ENCODE results near the gene DENND11.
A peak's percentile ranks its signal among the peaks of the same experiment; 100 is the strongest.

The DENND11 gene
- total RNA-seq = 99.8 to 136 reads per million in 2 donors

DNA sequence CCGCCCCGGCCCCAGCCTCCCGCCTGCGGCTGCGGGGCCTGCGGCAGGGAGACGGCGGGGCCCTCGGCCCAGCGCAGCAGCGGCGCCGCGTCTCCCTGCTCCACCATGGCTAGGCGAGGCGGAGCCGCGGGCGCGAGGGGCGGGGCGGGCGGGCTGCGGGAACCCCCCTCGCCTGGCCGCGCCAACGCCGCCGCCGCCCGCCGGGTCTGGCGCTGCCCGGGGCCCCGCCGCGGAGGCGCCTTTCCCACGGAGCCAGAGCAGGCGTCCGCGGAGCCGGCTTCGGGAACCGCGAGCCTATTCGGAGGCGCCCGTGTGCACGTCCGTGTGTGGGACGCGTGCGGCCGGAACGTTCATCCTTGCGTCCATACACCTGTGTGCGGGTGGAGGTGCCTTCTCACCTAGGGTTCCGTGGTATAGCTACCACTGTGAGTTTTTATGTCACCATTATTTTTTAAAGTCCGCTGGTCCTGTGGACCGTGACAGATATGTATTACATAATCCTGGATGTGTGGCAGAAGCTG, at the start of gene DENND11:
Gene DENND11, minus strand, starts transcription at position 120 of the 521 bp plus-strand sequence. Its CDS starts 13 bp downstream, at position 107.
- peak; percentile 32 to 67 (median 50) for DNase-seq

GRCh38 chr7:141748396-141748795, 46.4 kb upstream of the DENND11 start:
- no peak for DNase-seq

GRCh38 chr7:141744131-141744530, 42.2 kb upstream of the DENND11 start:
- DNase-seq = no peak

DNA sequence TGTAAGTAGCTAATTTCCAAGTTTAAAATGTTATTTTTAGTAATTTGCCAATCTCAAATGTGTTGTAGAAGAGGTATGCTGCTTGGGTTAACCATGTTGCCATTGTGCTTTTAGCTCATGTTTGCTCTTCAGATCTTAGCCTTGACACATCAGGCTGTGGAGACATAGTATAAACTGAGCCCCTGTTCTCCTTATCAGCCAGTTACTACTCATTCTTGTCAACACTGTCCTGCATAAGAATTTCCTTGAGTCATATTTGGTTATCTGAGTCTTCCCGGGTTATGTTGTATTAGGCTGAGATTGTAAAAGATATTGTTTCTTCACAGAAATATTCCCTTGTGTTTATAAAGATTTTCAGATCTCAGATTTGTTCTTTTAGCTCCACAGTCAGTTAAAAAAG, 40.3 kb upstream of the DENND11 start:
- DNase-seq = no peak

DNA sequence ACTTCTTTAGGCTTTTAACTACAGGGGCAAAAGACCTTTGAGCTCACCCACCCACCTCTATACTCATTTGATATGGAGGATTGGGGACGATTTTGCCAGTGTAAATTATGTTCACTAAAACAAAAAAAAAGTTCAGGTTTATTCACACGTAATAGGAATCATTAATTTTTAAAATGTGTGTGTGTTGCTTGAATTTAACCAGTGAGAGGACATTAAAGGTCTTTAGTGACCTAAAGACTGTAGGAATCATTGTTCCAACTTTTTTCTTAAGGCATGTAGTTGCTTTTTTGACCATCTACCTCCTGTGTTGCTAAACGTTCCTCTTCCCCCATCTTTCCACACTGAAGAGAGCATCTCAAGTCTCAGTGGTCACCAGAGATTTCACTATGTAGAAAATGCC, 37.3 kb upstream of the DENND11 start:
- no peak for DNase-seq

GRCh38 chr7:141738592-141739013, 36.6 kb upstream of the DENND11 start:
- DNase-seq = no peak

DNA sequence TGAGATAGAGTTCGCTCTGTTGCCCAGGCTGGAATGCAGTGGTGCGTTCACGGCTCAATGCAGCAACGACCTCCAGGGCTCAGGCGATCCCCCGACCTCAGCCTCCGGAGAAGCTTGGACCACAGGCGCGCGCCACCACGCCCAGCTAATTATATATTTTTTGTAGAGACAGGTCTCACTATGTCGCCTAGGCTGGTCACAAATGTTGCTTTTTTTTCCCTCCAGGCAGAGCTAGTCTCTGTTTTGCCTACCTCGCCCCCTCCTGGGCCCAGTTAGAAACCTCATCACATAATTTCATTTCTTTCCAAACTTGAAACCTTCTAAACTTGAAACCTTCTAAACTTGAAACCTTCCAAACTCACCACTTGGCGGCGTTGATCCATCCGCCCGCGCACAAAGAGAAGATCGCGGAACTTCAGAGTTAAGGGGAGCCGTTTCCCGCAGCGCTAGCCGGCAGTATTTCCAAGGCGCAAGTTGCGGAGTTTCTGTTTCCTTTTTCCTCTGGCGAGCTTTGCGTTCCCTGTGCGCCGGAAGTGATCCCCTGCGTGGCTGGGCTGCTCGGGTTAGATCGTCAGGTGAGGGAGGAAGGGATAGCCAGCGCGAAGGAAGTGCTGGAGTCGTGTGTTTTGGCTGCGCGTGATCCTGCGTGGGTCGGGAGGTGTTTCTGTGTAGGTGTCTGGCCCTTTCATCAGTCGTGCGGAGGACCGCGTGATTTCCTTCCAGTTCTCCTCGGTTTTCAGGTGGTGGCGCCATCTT, 36.0 kb upstream of the DENND11 start, which contains the start of gene SSBP1:
Gene SSBP1, plus strand, starts transcription at position 523 of the 756 bp plus-strand sequence. CDS start 809 bp downstream, outside the sequence.
- DNase-seq = peak; percentile 65 to 99 (median 88)

DNA sequence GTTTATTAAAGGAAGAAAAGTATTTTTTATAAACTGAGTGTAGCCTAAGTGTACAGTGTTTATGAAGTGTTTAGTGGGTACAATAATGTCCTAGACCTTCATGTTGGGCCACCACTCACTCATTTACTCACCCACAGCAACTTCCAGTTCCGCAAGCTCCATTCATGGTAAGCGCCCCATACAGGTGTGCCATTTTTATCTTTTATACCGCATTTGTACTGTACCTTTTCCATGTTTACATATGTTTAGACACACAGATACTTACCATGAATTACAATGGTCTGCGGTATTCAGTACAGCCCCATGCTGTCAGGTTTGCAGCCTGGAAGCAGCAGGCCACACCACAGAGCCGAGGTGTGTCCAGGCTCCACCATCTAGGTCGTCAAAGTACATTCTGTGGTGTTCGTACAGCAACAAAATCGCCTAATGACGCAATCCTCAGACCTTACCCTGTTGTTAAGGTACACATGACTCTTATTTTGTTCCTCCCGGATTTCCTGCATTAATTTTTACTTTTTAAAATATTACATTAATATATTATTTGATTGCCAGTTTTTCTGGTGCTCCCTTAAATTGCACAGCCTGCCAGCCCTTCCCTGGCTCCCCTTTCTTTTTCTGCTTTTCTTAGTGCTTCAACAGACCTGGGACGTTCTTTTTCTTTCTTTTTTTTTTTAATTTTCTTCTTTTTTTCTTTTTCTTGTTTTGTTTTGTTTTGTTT, 35.3 kb upstream of the DENND11 start:
- peak in 3 of 5 experiments; percentile 5 to 48 (median 45) for DNase-seq

DNA sequence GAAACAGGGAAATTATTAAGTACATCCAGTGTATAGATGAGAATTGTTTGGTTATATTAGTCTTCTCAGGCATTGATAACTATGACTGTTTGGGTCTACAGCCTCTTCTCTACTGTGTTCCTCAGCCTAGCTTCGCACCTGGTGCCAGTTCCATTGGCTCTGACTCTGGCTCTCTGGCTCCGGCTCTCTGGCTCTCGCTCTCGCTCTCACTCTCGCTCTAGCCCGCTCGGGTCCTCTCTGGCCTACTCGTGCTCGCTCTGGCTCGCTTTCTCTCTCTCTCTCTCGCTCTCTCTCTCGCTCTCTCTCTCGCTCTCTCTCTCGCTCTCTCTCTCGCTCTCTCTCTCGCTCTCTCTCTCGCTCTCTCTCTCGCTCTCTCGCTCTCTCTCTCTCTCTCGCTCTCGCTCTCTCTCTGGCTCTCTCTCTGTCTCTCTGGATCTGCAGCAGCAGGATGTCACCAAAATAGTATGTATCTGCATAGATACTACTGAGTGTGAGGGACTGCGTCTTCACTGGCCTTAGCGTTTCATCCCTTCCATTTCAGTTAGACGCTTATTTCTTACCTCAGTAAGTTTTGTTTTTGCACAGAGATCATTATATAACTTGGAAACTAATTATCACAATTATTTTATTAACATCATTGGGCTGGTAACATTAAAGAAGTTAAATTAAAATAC, 29.6 kb upstream of the DENND11 start:
- no peak for DNase-seq

GRCh38 chr7:141729020-141729419, 27.1 kb upstream of the DENND11 start:
- DNase-seq = no peak

DNA sequence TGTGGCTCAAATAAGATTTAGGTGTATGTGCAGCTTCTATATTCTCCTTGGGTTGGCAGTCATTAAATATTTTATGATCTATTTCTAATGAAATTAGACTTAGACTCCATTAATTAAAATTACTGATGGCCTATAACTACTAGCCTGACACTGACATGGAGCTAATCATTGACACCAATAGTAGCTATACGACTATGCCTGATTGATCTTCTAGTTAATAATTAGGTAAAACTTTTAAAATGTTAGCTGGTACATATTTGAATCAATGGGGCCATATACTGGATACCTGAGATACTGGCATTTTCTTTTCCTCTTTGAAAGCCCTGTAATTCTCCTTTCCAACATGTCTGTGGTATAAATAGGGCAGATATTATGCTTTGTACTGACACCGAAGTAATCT, 20.6 kb upstream of the DENND11 start:
- no peak for DNase-seq

GRCh38 chr7:141717450-141717849, 15.5 kb upstream of the DENND11 start:
- no peak for DNase-seq

GRCh38 chr7:141715794-141716689, 14.1 kb upstream of the DENND11 start:
- DNase-seq = no peak

DNA sequence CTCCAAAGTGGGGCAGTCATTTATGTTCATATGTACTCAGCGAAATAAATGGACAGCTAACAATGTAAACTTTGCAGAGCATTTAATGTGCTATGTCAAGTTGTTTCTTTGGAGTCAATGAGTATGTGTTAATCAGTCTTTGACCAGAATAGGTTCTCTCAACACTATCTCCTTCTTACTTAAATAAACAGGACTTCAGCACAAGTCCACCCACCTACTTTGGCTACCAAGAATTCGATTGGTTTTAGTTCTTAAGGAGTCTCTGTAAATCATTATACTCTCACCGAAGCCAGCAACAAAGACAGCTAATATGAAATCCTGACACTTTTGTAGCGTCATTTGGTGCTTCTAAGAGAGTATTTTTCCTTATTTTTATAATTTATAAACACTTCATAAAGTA, 13.1 kb upstream of the DENND11 start:
- no peak for DNase-seq

DNA sequence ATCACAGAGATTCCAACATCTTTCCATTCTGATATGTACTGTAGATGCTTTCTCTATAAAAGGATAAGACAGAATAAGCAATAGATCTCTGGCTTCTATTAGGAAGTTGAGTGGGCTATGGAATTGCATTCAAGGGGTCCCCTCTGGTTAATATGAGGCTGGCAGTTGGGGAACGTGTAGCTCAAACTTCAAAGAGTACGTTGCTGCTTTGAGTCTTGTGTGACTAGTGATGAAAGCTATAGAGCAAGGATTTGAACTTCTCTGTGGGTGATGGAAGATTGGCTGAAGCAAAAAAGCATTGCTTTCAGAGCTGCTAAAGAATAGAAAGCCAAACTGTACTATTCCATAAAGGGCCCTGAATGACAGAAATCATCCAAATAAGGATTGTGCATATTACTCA, 12.6 kb upstream of the DENND11 start:
- no peak for DNase-seq

DNA sequence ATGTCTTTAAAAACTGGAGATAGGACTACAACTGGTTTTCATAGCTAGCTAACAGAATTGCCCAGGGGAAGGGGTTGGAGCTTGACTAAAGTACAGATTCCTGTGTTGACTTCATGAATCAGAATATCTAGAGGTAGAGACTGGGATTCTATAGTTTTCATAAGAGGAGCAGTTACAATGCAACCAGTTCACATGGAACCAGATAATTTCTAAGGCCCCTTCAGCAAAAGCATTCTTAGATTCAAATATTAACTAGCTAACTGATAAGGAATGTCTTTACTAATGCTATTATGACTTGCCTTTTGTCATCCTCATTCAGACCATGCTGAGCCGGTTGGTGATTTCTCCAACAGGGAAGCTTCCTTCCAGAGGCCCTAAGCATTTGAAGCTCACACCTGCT, 11.9 kb upstream of the DENND11 start:
- DNase-seq = no peak

- no peak for DNase-seq
Observed at GRCh38 chr7:141712603-141713255, 10.8 kb upstream of the DENND11 start.

DNA sequence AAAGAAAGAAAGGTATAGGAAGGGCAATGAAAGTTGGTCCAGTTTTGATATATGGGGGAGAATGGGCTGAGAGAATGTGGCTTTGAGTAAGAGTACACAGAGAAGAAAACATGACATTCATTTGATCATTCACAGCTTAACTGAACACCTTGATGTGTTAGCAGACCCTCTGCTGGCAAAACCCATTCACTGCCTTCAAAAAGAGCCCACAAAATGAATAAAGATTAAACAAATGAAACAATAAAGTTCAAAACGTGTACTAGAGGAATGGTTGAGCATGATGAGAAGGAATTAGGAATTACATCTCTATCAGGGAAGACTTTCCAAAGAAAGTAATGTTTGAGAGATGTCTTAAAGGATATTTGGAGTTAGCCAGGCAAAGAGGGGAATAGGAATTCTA, 8.3 kb upstream of the DENND11 start:
- DNase-seq = peak in 1 of 5 experiments; percentile 4

- no peak for DNase-seq
Observed at GRCh38 chr7:141709749-141710148, 7.8 kb upstream of the DENND11 start.

- DNase-seq = no peak
Observed at GRCh38 chr7:141709318-141709717, 7.4 kb upstream of the DENND11 start.

DNA sequence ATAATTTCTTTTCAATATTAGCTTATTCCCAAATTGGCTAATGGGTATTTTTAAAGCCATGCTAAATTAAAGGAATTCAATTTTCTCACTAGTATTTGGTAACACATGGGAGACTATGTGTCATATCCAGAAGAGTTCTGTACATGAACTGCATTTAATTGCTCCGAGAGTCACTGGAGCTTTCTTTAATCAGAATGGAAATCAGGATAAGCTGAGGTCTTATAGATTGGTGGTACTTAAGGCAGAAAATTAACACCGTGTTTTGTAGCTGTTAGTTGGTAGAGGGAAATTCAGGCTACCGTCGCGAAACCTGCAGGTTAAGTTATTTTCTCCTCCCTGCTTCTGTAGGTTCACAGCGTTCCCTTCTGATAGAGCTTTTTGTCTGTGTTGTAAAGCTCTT, 6.4 kb upstream of the DENND11 start, which contains the start of gene WEE2:
Gene WEE2, plus strand, starts transcription at position 3 of the 400 bp plus-strand sequence. CDS start 406 bp downstream, outside the sequence.
- DNase-seq = no peak

Data from T-helper 2 cell (primary cell).